GM18907 (cell line): ENCODE measurements around the gene USP11.
"Not testable (repeated sequence)": the region's sequence is repeated elsewhere in the genome, so short reads cannot be mapped to it uniquely, and the experiment has no call there.

Experiments
- ATAC-seq: cut with Tn5 transposase; IDR thresholded peaks from one replicate; pipeline ENCODE4 v1.9.1; 2021; ENCODE audit warnings: mild to moderate bottlenecking, moderate library complexity; ENCODE audit not compliant: unreplicated experiment

USP11 gene

DNA sequence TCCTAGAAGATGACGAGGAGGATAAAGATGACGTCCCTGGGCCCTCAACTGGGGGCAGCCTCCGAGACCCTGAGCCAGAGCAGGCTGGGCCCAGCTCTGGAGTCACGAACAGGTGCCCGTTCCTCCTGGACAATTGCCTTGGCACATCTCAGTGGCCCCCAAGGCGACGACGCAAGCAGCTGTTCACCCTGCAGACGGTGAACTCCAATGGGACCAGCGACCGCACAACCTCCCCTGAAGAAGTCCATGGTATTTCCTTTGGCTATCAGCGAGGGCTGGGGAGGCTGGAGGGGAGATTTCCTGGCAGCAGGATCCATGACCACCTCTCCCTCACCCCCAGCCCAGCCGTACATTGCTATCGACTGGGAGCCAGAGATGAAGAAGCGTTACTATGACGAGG lies 11.9 kb downstream of the USP11 start:
- no peak for ATAC-seq

- no peak for ATAC-seq
These were observed 12.3 kb downstream of the USP11 start for GRCh38 chrX:47245156-47245555.

GRCh38 chrX:47247206-47247998 lies 14.6 kb downstream of the USP11 start:
- no peak for ATAC-seq

DNA sequence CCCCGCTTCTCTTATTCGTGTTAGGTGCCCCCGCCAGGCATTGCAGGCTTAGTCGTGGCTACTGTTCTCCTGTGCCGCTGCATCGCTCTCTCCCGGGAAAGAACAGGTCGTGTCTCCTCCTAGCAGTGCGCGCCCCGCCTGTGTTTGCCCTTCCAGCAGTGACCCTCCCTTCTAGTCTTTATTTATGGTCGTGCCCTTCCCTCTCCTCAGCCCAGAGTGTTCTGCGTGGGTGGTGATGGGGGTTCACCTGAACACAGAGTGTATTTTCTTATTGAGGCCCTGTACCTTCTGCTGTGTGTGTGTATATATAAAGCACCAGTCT lies 15.2 kb downstream of the USP11 start:
- no peak for ATAC-seq

- ATAC-seq: no peak
These were observed 15.8 kb downstream of the USP11 start for GRCh38 chrX:47248576-47248975.

GRCh38 chrX:47250017-47250347 lies 17.2 kb downstream of the USP11 start:
- no peak for ATAC-seq

DNA sequence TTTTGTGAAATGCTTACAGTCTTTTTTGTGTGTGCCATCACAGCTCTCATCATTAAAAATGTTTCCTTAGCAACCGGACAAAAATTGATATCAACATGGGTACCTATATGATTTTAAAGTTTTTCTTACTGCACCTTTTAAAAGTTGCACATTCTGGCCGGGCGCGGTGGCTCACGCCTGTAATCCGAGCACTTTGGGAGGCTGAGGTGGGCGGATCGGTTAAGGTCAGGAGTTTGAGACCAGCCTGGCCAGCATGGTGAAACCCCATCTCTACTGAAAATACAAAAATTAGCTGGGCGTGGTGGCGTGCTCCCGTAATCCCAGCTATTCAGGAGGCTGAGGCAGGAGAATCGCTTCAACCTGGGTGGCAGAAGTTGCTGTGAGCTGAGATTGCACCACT lies 24.8 kb downstream of the USP11 start:
- not testable (repeated sequence) for ATAC-seq

- no peak for ATAC-seq
These were observed 31.8 kb downstream of the USP11 start for GRCh38 chrX:47264483-47265173.

DNA sequence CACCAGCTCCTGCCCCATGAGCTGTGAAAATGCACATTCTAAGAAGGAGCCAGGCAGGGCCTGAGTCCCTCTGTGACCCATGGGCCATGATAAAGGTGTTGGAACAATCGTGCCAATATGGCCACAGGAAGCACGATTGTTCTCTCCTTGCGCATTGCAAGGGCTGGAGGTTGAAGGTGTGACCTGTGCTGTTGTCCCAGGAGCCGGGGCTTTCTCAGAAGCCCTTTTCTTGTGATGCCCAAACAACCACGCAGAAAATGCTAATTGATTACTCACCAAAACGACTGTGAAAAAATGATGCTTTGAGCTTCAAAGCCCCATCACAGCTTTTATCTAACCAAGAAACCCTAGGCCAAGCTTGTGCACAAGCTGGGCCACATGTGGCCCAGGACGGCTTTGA lies 33.8 kb downstream of the USP11 start:
- ATAC-seq: no peak

- no peak for ATAC-seq
These were observed 39.2 kb downstream of the USP11 start for GRCh38 chrX:47272013-47272408.

DNA sequence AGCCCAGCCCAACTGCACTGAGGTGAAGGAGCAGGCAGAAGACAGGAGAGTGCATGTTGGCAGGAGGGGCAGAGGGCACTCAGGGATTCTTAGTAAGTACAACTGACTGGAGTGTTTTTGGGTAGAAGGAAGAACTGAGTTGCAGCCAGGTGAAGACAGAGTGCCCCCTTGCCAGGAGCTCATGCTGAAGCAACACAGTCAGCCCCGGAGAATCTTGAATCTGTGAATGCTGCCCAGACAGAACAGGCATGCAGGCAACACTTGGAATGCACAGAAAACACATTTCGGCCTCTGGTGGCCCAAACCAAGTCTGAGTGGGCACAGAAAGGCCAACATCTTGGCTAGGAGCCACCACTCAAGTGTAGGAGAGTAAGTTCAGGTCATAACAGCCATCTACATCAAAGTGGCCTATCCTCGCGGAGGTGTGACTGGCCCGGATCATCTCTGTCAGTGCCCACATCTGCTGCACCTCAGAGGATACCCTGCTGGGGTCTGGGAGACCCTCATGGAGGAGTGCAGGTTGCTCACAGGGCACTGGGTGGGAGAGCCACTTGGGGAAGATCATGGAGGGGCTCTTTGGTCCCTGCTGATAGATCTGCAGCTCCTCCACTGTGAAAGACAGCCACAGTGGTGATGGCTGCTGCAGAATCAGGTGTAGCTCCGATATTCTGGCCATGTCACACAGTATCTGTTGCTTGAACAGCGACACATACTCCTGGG lies 40.4 kb downstream of the USP11 start:
- no peak for ATAC-seq

DNA sequence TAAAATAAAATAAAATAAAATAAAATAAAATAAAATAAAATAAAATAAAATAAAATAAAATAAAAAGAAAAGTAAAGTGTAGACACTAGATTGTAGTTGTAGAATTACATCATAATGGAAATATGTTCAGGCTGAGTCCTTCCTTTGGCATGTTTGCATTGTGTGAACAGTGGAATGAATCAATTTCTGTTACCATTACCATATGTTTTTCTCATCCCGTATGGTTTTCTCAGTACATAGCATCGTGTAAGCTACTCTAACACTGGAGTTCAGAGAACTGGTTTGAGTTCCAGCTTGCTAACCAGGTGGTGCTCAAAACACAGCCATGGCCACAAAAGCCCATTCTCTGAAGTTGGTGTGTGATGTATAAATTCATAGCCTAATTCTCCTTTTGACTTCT lies 45.9 kb downstream of the USP11 start:
- ATAC-seq: no peak

DNA sequence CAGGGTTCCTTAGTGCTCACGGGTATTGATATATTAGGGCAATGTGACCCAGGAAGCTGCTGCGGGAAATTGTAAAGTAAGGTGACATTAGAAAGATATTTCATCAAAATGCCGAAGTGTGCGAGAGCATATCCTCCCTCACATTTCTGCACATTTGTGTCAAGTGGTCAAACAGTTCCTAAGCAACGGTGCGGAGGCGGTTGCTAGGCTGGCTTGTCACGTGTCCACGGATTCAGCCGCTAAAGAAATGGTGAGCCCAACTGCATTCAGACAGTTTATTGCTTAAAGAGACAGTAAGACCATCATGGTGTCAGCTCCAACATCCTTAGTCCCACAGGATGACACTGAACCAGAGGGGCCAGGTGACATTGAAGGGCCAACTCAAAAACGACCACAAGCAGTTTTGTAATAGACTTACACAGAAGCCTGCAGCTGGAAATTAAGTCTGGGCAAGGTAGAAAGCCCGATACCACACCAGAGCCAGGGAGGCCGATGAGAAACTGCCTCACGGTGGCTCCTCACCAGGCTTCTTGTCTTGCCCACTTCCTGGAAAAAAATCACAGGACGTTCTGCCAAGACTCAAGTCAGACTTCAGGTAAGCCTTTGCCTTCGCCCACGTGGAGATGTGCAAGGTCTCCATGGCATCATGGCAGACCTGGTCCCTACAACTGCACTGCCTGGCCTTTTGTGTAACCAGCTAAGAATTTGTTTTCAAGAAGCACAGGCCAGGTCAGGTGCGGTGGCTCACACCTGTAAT lies 50.4 kb downstream of the USP11 start:
- no peak for ATAC-seq

DNA sequence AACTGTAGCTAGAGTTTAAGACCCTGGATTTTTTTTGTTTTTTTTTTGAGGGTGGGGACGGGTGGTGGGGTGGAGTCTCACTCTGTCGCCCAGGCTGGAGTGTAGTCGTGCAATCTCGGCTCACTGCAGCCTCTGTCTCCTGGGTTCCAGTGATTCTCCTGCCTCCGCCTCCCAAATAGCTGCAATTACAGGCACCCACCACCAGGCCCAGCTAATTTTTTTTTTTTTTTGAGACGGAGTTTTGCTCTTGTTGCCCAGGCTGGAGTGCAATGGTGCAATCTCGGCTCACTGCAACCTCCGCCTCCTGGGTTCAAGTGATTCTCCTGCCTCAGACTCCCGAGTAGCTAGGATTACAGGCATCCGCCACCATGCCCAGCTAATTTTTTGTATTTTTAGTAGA lies 51.8 kb downstream of the USP11 start:
- ATAC-seq: not testable (repeated sequence)

DNA sequence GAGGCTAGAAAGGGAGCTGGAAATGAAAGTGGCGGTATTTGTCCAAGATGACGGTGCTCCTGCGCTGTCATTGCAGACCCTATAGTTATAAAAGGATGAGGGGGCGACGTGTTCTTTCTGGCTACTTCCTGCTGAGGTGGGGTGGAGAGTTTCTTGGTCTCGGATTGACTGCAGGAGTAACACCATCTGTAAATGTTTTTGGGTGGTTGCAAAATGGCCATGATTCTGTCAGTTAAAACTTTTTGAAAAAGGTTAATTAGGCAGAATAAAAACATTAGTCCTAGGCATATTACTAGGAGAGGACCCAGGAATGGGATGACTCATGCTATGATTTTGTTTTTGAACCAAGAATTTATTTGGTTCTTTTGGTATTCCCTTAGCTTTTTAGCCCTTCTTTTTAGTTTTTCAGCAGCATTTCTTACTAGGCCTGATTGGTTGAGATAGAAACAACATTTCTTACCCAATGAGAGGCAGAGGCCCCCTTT lies 53.1 kb downstream of the USP11 start:
- ATAC-seq: no peak

GRCh38 chrX:47293106-47293505 lies 60.3 kb downstream of the USP11 start:
- ATAC-seq: no peak

- ATAC-seq: no peak
These were observed 64.1 kb downstream of the USP11 start for GRCh38 chrX:47296766-47297365.

- ATAC-seq: no peak
These were observed 65.1 kb downstream of the USP11 start for GRCh38 chrX:47297874-47298273.
